Peyer's patch (tissue), 4 donors: Measurements from ENCODE around the gene PPAT.

Source experiments
- CTCF ChIP-seq, 6 experiments: fragments of 450-650 bp in 4 of 6; fragments of 200-600 bp in 2 of 6; sonication (generic) in 1 of 6; IDR thresholded peaks; one replicate each; pipeline ENCODE4 v1.5.1; 2017 to 2019; ENCODE audit warnings: antibody characterized with exemption in 6 of 6, mild to moderate bottlenecking in 3 of 6, moderate library complexity in 1 of 6
- POLR2A ChIP-seq, 2 donors: fragments of 450-650 bp; IDR thresholded peaks; one replicate each; pipeline ENCODE4 v1.5.1; 2017; ENCODE audit warnings: antibody characterized with exemption in 2 of 2, mild to moderate bottlenecking in 2 of 2, moderate library complexity in 2 of 2

- TF ChIP-seq CTCF (IDR thresholded peaks at IDR 0.05), result no peak
- no peak for TF ChIP-seq POLR2A (IDR thresholded peaks at IDR 0.05)
Measured at GRCh38 chr4:56414135-56414670, 21.2 kb downstream of the PPAT start.
